Uterus (tissue), 2 donors: ENCODE data around the gene TEX51.

Source experiments
- CTCF ChIP-seq, 4 experiments: fragments of 200-600 bp in 2 of 4; fragments of 450-650 bp in 2 of 4; sonication (generic) in 2 of 4; IDR thresholded peaks; one replicate each; pipeline ENCODE4 v1.5.1; 2016 to 2019; ENCODE audit warnings: antibody characterized with exemption in 4 of 4, mild to moderate bottlenecking in 2 of 4, moderate library complexity in 1 of 4
- POLR2A ChIP-seq, 2 donors: fragments of 450-650 bp; IDR thresholded peaks; one replicate each; pipeline ENCODE4 v1.6.1; 2016; ENCODE audit warnings: antibody characterized with exemption in 2 of 2, mild to moderate bottlenecking in 1 of 2, moderate library complexity in 1 of 2

GRCh38 chr2:126863336-126864015 lies 35.2 kb upstream of the TEX51 start:
- TF ChIP-seq CTCF (IDR thresholded peaks at IDR 0.05) = no peak
- no peak for TF ChIP-seq POLR2A (IDR thresholded peaks at IDR 0.05)
